HG03064 (cell line): ENCODE results near the gene RFX2.
"Not testable (repeated sequence)": the region's sequence is repeated elsewhere in the genome, so short reads cannot be mapped to it uniquely, and the experiment has no call there.

Experiments
- ATAC-seq: cut with Tn5 transposase; IDR thresholded peaks from one replicate; pipeline ENCODE4 v1.9.1; 2021; ENCODE audit warnings: low read depth; ENCODE audit not compliant: unreplicated experiment

Gene RFX2

DNA sequence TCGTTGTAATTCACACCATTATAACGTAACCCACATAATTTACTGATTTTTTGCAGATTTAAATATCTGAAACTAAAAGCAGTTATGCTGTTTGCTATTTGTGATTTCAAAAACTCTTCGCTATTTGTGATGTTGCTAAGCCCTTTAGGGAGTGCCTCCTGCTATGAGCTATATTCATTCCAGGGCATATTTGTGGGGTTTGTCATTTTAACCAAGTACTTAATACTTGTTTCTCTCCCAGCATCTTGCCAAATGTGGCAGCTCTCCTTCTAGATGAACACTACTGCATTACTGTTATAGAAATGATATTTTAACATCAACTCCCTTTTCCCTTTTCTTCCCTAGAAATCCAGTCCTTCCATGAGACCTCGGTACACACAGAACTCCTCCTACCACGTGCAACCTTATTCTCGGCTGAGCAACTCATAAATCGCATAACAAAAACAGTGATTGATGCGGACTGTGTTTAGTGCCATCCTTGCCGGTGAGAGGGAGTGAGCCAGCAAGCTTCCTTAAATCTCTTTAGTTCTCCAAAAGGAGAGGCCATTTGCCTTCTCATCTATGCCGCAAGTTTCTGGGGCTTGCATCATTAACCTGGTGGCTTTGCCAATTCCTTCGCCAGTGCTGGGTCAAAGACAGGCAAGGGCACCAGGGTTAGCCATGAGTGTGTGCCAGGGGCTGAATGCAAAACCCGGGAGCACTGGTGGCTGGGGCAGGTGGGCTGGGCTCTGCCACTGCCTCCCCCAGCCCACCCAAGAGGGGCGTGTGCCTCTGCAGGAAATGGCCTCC is 33.4 kb downstream of the RFX2 start:
- ATAC-seq, result no peak

- ATAC-seq, result no peak
These were observed 34.0 kb downstream of the RFX2 start for GRCh38 chr19:6076291-6076665.

GRCh38 chr19:6074709-6075403 is 35.4 kb downstream of the RFX2 start:
- no peak for ATAC-seq

- ATAC-seq, result no peak
These were observed 36.2 kb downstream of the RFX2 start for GRCh38 chr19:6073858-6074708.

- not testable (repeated sequence) for ATAC-seq
These were observed 37.1 kb downstream of the RFX2 start for GRCh38 chr19:6073233-6073632.

DNA sequence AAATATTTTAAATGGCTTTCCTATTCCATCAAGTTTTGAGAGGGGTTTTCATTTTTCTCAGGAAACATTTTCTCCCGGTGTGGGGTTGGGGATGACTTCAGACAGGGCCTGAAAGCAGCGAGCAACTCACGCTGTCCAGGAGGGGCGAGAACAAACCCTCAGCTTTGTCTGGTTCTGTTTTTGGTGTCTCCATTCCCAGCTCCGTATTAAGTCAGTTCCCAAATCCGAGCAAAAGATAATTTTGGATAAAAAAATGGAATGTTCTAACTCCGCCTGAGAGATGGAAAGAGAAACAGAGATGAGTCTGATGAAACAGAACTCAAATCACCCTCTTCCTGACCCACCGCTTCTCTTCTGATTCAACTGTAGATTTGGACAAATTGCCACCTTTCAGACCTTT is 38.4 kb downstream of the RFX2 start:
- no peak for ATAC-seq

GRCh38 chr19:6070720-6071485 is 39.4 kb downstream of the RFX2 start:
- ATAC-seq, result no peak

- ATAC-seq, result no peak
These were observed 40.1 kb downstream of the RFX2 start for GRCh38 chr19:6070207-6070681.

GRCh38 chr19:6069268-6069791 is 41.0 kb downstream of the RFX2 start:
- no peak for ATAC-seq

DNA sequence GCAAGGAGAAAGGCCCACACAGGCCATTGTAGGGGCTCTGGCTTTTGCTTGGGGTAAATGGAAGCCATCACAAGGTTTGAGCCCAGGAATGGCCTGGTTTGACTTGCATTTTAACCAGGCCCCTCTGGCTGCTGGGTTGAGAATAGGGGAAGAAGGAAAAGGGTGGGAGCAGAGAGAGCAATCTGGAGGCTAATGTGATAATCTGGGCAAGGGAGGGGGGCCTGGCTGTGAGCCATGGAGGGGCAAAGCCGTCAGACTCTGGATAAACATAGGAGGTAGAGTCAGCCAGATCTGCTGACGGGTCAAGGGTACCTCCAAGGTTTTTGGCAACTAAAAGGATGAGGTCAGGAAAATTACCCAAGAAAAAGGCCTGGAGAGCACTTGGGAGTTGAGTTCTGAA is 41.6 kb downstream of the RFX2 start:
- ATAC-seq, result no peak

- no peak for ATAC-seq
These were observed 42.3 kb downstream of the RFX2 start for GRCh38 chr19:6067975-6068374.

GRCh38 chr19:6066661-6067646 is 43.3 kb downstream of the RFX2 start:
- no peak for ATAC-seq

GRCh38 chr19:6065685-6066374 is 44.5 kb downstream of the RFX2 start:
- ATAC-seq, result no peak

DNA sequence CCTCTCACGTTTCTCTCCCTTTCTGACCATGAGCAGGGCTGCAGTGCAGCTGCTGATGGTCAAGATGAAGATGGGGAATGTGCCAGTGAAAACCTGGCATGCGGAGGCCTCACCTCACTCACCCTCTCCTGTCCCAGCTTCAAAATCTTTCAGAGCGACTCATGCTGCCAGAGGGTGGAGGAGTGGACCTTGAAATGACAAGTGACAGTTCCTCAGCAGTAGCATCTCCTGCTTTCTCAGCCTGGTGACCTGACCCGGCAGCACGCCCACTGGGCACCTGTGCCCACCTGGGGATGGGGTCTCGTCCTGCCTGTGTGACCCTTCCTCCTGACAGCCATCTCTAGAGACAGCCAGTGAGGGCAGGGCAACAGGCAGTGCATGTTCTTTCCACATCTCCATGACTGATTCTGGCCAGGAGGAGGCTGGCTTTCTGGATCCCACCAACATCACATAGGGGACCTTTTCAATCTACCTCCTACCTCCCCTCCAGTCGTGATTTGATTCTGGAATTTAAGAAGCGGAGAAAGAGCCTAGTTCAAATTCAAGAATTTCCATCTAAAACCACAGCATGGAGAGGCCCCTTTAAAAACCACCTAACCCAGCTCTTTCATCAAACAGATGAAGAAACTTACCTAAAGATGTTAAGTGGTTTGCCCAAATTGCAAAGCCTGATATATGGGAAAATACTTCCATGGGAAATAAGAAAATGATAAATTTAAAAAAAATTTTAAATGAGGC is 45.8 kb downstream of the RFX2 start:
- no peak for ATAC-seq

DNA sequence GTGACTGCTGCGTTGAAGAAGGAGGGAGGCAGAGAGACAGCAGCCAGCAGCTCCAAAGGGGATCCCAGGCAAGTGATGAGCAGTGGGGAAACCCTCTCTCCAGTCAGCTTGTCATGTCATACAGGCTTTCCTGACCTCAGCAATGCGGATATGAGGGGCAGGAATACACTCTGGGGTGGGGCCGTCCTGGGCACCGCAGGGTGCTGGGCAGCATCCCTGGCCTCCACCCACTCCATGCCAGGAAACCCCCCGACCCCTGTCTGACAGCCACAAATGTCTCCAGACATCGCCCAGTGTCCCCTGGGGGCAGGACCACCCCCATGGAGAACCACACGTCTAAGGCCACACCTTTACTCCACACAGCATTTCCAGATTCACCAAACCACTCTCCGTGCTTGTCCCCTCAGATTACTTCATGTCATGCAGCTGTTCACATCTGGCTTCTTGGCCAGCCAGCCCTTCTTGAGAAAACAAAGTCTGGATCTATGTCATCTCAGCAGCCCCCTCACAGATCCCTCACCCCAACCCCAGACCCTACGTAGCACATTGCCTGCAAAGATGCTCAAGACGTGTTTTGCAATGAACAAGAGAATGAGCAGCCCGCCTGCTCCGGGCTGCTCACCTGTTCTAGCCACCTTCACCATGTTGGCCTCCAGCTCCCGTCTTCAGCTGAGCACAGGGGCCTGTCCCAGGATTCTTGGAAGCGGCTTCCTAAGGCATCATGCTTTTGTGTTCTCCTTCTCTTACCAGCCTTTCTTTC is 46.5 kb downstream of the RFX2 start:
- no peak for ATAC-seq

- ATAC-seq, result no peak
These were observed 47.2 kb downstream of the RFX2 start for GRCh38 chr19:6062961-6063575.

- no peak for ATAC-seq
These were observed 48.0 kb downstream of the RFX2 start for GRCh38 chr19:6062274-6062673.
